Activated CD4-positive, alpha-beta T cell treated with anti-CD3 and anti-CD28 coated beads, Interleukin-2, amount 10 ng/mL, durations not matched to agents 7 days and 5 days (primary cell): Measurements from ENCODE around the gene NANS. TPM values are rescaled to one million over a fixed set of nuclear protein-coding genes. Genes with fewer than 3 reads are reported as not detected.

ENCODE experiments used
- CTCF ChIA-PET: fragments of 350-600 bp; sonication (Branson Sonifier 250); formaldehyde crosslinking; loops from one replicate; lab custom pipeline; 2021; ENCODE audit warnings: antibody characterized with exemption; lab: Charles Lee
- POLR2A ChIA-PET: fragments of 350-600 bp; sonication (Branson Sonifier 250); formaldehyde crosslinking; loops from one replicate; lab custom pipeline; 2021; ENCODE audit warnings: antibody characterized with exemption; lab: Charles Lee
- DNase-seq: peaks from one replicate; pipeline ENCODE4 v3.0.0-alpha.2; 2020
- H3K27ac Mint-ChIP-seq: one replicate; pipeline ENCODE4 v1.8.0; 2021; ENCODE audit warnings: mild to moderate bottlenecking, moderate library complexity, mixed read lengths
- H3K27me3 Mint-ChIP-seq: one replicate; pipeline ENCODE4 v1.8.0; 2021; ENCODE audit warnings: mixed read lengths
- H3K36me3 Mint-ChIP-seq: one replicate; pipeline ENCODE4 v1.8.0; 2021; ENCODE audit warnings: low read depth, mixed read lengths
- H3K4me1 Mint-ChIP-seq: one replicate; pipeline ENCODE4 v1.8.0; 2021; ENCODE audit warnings: mixed read lengths
- H3K4me3 Mint-ChIP-seq: one replicate; pipeline ENCODE4 v1.8.0; 2021; ENCODE audit warnings: mild to moderate bottlenecking, moderate library complexity, mixed read lengths
- H3K9me3 Mint-ChIP-seq: one replicate; pipeline ENCODE4 v1.8.0; 2021; ENCODE audit warnings: mixed read lengths
- total RNA-seq, 2 experiments: library from RNA; stranded (reverse); gene quantifications; one replicate each; pipeline ENCODE4 v1.2.3, GENCODE V29; 2021

The NANS gene
- total RNA-seq, 2 experiments from 2014 or later = 37.2 to 38.3 TPM

- CTCF ChIA-PET = interaction anchor here (3.1 kb wide), 1 partner anchor 8 kb away, joined by 11 read pairs; no protein-coding TSS in a partner anchor
- peaks cover 8% of the 10 kb centered on the region for H3K36me3 Mint-ChIP-seq
- H3K27ac Mint-ChIP-seq = peak overlapping the region; percentile 52
- H3K9me3 Mint-ChIP-seq = no peaks in the 10 kb centered on the region
- no peak overlapping the region for H3K4me3 Mint-ChIP-seq
- POLR2A ChIA-PET = no interaction called here
- no peaks in the 10 kb centered on the region for H3K27me3 Mint-ChIP-seq
- DNase-seq = no peak
- peaks cover 10% of the 10 kb centered on the region for H3K4me1 Mint-ChIP-seq
Observed at GRCh38 chr9:98130576-98131228, 74.2 kb downstream of the NANS start.

- Mint-ChIP-seq H3K36me3 (peaks cover 4% of the 10 kb centered on the region), H3K9me3 (no peaks in the 10 kb centered on the region), H3K27ac (peak overlapping the region; percentile 6), H3K4me3 (no peak overlapping the region), H3K27me3 (no peaks in the 10 kb centered on the region), H3K4me1 (peaks cover 10% of the 10 kb centered on the region)
- DNase-seq = no peak
- ChIA-PET CTCF (interaction anchor here (1.4 to 3.1 kb wide), 2 partner anchors 10 to 35 kb away, joined by 3 to 11 read pairs; no protein-coding TSS in a partner anchor), POLR2A (no interaction called here)
Observed at GRCh38 chr9:98132158-98132557, 75.6 kb downstream of the NANS start.

Other genes starting within 250 kb of the NANS start
- under 1 TPM in 1 of 2 experiments, not detected in 1; 0.05 TPM for gene FOXE1, start 203.5 kb upstream of the NANS start, total RNA-seq
- 10 to 100 TPM; 26.6 to 31.8 TPM for gene TRMO, start 134.2 kb upstream of the NANS start, total RNA-seq
- gene HEMGN, start 118.6 kb upstream of the NANS start, total RNA-seq = 1 to 10 TPM; 2.2 to 2.9 TPM
- gene ANP32B, start 73.4 kb upstream of the NANS start, total RNA-seq = 100 to 1,000 TPM; 358 to 453 TPM
- 100 to 1,000 TPM; 116 to 124 TPM for gene TRIM14, start 62.5 kb downstream of the NANS start, total RNA-seq
- 1 to 10 TPM; 7.2 to 8.2 TPM for gene CORO2A, start 135.9 kb downstream of the NANS start, total RNA-seq
- 1 to 10 TPM; 8.3 to 8.7 TPM for gene TBC1D2, start 198.9 kb downstream of the NANS start, total RNA-seq